HepG2 (cell line): ENCODE data around the gene DNAL4. TPM values are rescaled to one million over a fixed set of nuclear protein-coding genes. Genes with fewer than 3 reads are reported as not detected.
A peak's percentile ranks its signal among the peaks of the same experiment; 100 is the strongest.

Experiments
- AHDC1 ChIP-seq: sonication (generic); formaldehyde crosslinking; IDR thresholded peaks from 2 replicates; pipeline ENCODE4 v1.5.1; 2020; ENCODE audit warnings: mild to moderate bottlenecking, missing genetic modification reagents, borderline replicate concordance
- FOXC1 ChIP-seq: sonication (generic); formaldehyde crosslinking; IDR thresholded peaks from 2 replicates; pipeline ENCODE4 v1.8.0; 2022; ENCODE audit warnings: mild to moderate bottlenecking, missing genetic modification reagents, borderline replicate concordance
- FOXO4 ChIP-seq: sonication (generic); formaldehyde crosslinking; conservative IDR thresholded peaks from 2 replicates; pipeline ENCODE4 v1.8.1; 2023; ENCODE audit warnings: missing genetic modification reagents
- JUN ChIP-seq: sonication (generic); formaldehyde crosslinking; IDR thresholded peaks from 2 replicates; pipeline ENCODE4 v1.4.0; 2020; ENCODE audit warnings: mild to moderate bottlenecking, missing genetic modification reagents
- NONO ChIP-seq, 2 experiments: fragments of 450-650 bp in 1 of 2; sonication (generic) in 1 of 2; formaldehyde crosslinking in 1 of 2; IDR thresholded peaks in 1 of 2; conservative IDR thresholded peaks in 1 of 2; 2 replicates each; pipeline versions ENCODE4 v1.6.1 to v1.8.0; 2017 to 2022; ENCODE audit warnings: mild to moderate bottlenecking in 1 of 2, missing genetic modification reagents in 1 of 2, moderate library complexity in 1 of 2
- POLR2A ChIP-seq, 2 experiments: IDR thresholded peaks; 2 replicates each; pipeline ENCODE4 v1.6.1; 2011; ENCODE audit warnings: low read depth in 2 of 2, low read length in 2 of 2, mild to moderate bottlenecking in 1 of 2, moderate library complexity in 1 of 2; ENCODE audit not compliant: insufficient read depth in 1 of 2
- SIN3A ChIP-seq: IDR thresholded peaks from 2 replicates; pipeline ENCODE4 v1.6.1; 2011; ENCODE audit warnings: low read depth, mild to moderate bottlenecking, control low read depth, low read length, borderline replicate concordance
- TBX3 ChIP-seq: fragments of 450-650 bp; IDR thresholded peaks from 2 replicates; pipeline ENCODE4 v1.6.1; 2017; ENCODE audit warnings: antibody characterized with exemption, mild to moderate bottlenecking, inconsistent platforms, borderline replicate concordance
- USF2 ChIP-seq, 2 experiments: sonication (generic) in 1 of 2; formaldehyde crosslinking in 1 of 2; IDR thresholded peaks; 2 replicates each; pipeline versions ENCODE4 v1.5.1 to v1.6.1; 2011 to 2020; ENCODE audit warnings: borderline replicate concordance in 1 of 2, low read depth in 1 of 2, low read length in 1 of 2, mild to moderate bottlenecking in 1 of 2, missing genetic modification reagents in 1 of 2, moderate library complexity in 1 of 2
- ZFY ChIP-seq: sonication (generic); formaldehyde crosslinking; IDR thresholded peaks from 2 replicates; pipeline ENCODE4 v1.4.0; 2020; ENCODE audit warnings: missing genetic modification reagents
- polyA plus RNA-seq, 8 experiments: library from polyadenylated mRNA; depleted of rRNA in 3 of 8; stranded (reverse) in 7 of 8; unstranded in 1 of 8; fragments of >200 nt; fragmentation: Illumina TruSeq in 4 of 8; extraction: Trizol in 4 of 8; gene quantifications; 2 replicates each; pipeline versions ENCODE4 v1.2.1 to v1.2.3, GENCODE V29; 2011 to 2016; ENCODE audit warnings: low read depth in 4 of 8, missing spikeins in 1 of 8, mixed read lengths in 1 of 8; ENCODE audit not compliant: insufficient read depth in 1 of 8
- total RNA-seq, 5 experiments: library from RNA; depleted of rRNA; stranded (reverse); fragments of >200 nt; fragmentation: Illumina TruSeq; extraction: Trizol; gene quantifications; 2 replicates each; pipeline ENCODE4 v1.2.3, GENCODE V29; 2016; ENCODE audit warnings: low read depth in 1 of 5
- TF ChIP-seq, protein P1 (sequence below): sonication (generic); formaldehyde crosslinking; IDR thresholded peaks from 2 replicates; pipeline ENCODE4 v1.4.0; 2020; ENCODE audit warnings: mild to moderate bottlenecking, missing genetic modification reagents, borderline replicate concordance

Gene DNAL4
- total and polyA plus RNA-seq, 2 of the 13 experiments (the other 11 are each of a cell fraction or from before 2014, with no cell fraction given), result 8.0 to 10.7 TPM

DNA sequence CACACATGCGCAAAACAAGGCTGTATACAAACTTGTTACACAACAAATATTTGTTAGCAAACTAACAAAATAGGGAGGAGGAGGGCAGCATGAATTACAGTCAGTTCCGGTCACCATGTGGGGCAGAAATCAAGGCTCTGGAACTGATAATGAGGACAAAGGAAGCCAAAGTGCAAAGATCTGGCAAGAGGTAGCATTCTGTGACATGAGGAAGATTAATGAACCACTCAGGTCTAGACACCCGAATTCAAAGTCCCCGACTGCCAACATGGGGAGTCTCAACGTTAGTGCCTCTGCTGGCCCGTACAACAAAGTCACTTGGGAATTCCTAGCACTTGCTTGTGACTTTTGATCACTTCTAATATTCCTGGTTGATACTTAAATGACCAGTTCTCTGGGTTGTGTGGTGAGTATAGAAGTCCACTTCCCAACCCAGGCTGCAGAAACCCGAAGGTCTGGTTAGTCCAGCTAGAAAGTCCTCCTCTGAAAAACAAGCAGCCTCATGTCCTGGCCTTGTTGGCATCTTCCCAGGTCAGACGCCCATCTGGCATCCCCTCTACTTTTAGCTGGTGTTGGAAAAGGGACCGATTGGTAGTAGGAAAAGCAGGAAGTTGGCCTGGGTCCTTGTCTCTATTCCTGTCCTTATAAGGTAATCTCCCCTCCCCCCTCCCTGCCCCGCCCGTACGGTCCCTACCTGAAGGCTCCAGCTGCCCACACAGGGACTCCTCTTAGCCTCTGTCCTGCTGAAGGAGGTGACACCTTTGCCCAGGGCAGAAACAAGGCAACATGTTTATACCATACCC lies 39.8 kb downstream of the DNAL4 start (continued):
- TF ChIP-seq AHDC1 (CRISPR knock-in tag), result peak; percentile 12; the same call in 1 of the 2 replicates
- peak in 1 of 2 experiments; percentile 53; a peak in 3 of 4 replicates for TF ChIP-seq POLR2A (IDR thresholded peaks at IDR 0.05; ENCODE audit: insufficient read depth in 1 of 2, low read depth in 2 of 2, low read length in 2 of 2)
- TF ChIP-seq JUN (CRISPR knock-in tag), result no peak
- TF ChIP-seq TBX3, result peak; percentile 38; the same call in 1 of the 2 replicates
- TF ChIP-seq SIN3A, result peak; percentile 47; the same call in 1 of the 2 replicates
- TF ChIP-seq NONO (IDR thresholded peaks at IDR 0.05), result no peak
- TF ChIP-seq NONO (CRISPR knock-in tag; conservative IDR thresholded peaks at IDR 0.05), result 0 out of 2 replicates have a peak, but pooled peaks have one; percentile 43
- TF ChIP-seq FOXC1, result peak; percentile 45; the same call in 1 of the 2 replicates
- TF ChIP-seq ZFY (CRISPR knock-in tag), result no peak
- TF ChIP-seq, protein P1, sequence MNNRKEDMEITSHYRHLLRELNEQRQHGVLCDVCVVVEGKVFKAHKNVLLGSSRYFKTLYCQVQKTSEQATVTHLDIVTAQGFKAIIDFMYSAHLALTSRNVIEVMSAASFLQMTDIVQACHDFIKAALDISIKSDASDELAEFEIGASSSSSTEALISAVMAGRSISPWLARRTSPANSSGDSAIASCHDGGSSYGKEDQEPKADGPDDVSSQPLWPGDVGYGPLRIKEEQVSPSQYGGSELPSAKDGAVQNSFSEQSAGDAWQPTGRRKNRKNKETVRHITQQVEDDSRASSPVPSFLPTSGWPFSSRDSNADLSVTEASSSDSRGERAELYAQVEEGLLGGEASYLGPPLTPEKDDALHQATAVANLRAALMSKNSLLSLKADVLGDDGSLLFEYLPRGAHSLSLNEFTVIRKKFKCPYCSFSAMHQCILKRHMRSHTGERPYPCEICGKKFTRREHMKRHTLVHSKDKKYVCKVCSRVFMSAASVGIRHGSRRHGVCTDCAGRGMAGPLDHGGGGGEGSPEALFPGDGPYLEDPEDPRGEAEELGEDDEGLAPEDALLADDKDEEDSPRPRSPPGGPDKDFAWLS, result no peak
- no peak for TF ChIP-seq FOXO4 (CRISPR knock-in tag)
- no peak for TF ChIP-seq USF2 (IDR thresholded peaks at IDR 0.05; ENCODE audit: low read depth, low read length)
- peak; percentile 88; the same call in 1 of the 2 replicates for TF ChIP-seq USF2 (CRISPR knock-in tag; IDR thresholded peaks at IDR 0.05; ENCODE audit: borderline replicate concordance)
